ENCODE data around the gene KRTAP26-1.

DNA sequence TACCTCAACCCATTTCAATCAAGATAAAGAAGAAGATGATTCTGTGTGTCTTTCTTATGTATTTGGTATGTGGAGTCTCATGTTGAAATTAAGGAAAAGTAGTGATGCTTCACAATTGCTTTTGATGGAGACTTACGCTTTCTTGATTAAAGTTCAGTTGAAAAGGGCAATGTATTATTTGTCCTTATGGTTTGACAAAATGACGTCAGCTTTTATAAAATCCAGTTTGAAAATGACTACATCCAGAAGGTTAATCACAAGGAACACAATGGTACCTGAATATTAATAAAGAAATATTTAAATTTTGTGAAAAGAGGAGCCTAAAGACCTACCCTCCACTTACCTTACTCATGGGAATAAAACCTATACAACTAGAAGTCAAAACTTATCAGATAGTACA is 4.4 kb downstream of the KRTAP26-1 start:
- TF ChIP-seq, protein P1, sequence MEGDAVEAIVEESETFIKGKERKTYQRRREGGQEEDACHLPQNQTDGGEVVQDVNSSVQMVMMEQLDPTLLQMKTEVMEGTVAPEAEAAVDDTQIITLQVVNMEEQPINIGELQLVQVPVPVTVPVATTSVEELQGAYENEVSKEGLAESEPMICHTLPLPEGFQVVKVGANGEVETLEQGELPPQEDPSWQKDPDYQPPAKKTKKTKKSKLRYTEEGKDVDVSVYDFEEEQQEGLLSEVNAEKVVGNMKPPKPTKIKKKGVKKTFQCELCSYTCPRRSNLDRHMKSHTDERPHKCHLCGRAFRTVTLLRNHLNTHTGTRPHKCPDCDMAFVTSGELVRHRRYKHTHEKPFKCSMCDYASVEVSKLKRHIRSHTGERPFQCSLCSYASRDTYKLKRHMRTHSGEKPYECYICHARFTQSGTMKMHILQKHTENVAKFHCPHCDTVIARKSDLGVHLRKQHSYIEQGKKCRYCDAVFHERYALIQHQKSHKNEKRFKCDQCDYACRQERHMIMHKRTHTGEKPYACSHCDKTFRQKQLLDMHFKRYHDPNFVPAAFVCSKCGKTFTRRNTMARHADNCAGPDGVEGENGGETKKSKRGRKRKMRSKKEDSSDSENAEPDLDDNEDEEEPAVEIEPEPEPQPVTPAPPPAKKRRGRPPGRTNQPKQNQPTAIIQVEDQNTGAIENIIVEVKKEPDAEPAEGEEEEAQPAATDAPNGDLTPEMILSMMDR (IDR thresholded peaks at IDR 0.05): no peak
- no peak for TF ChIP-seq ZFX (IDR thresholded peaks at IDR 0.05; ENCODE audit: borderline replicate concordance)
